Hematopoietic multipotent progenitor cell (in vitro differentiated cells): ENCODE measurements around the gene SECISBP2L. TPM values are rescaled to one million over a fixed set of nuclear protein-coding genes. Genes with fewer than 3 reads are reported as not detected.

ENCODE experiments used
- DNase-seq, 3 donors: peaks; one replicate each; pipeline ENCODE4 v3.0.0-alpha.2; 2011 to 2015; ENCODE audit warnings: low read depth in 2 of 3, low spot score in 2 of 3
- total RNA-seq: library from RNA; depleted of rRNA; stranded (reverse); fragments of >200 nt; gene quantifications from one replicate; pipeline ENCODE4 v1.2.3, GENCODE V29; 2012

SECISBP2L gene
- total RNA-seq, 1 donor, result 22.4 TPM

- no peak for DNase-seq
Measured at GRCh38 chr15:49060710-49061495, 14.7 kb upstream of the SECISBP2L start.

- DNase-seq, result no peak
Measured at GRCh38 chr15:49059491-49059890, 13.2 kb upstream of the SECISBP2L start.

- no peak for DNase-seq
Measured at GRCh38 chr15:49058559-49058958, 12.3 kb upstream of the SECISBP2L start.

GRCh38 chr15:49055630-49056029 is 9.4 kb upstream of the SECISBP2L start:
- DNase-seq, result no peak

GRCh38 chr15:49052662-49053061 is 6.4 kb upstream of the SECISBP2L start:
- no peak for DNase-seq

- no peak for DNase-seq
Measured at GRCh38 chr15:49047456-49047855, 1.2 kb upstream of the SECISBP2L start.

- DNase-seq, result peak in 1 of 3 donors; percentile 26
Measured at GRCh38 chr15:49045751-49046219, 461 bp downstream of the SECISBP2L start.

GRCh38 chr15:49044766-49045606 is 1.3 kb downstream of the SECISBP2L start:
- DNase-seq, result no peak

- DNase-seq, result no peak
Measured at GRCh38 chr15:49044002-49044401, 2.2 kb downstream of the SECISBP2L start.

- no peak for DNase-seq
Measured at GRCh38 chr15:49042165-49042564, 4.1 kb downstream of the SECISBP2L start.

GRCh38 chr15:49041426-49041825 is 4.8 kb downstream of the SECISBP2L start:
- DNase-seq, result no peak

- no peak for DNase-seq
Measured at GRCh38 chr15:49040151-49040550, 6.1 kb downstream of the SECISBP2L start.

GRCh38 chr15:49038382-49038781 is 7.9 kb downstream of the SECISBP2L start:
- DNase-seq, result no peak

GRCh38 chr15:49037546-49037940 is 8.7 kb downstream of the SECISBP2L start:
- DNase-seq, result no peak

- peak in 1 of 3 donors; percentile 9 for DNase-seq
Measured at GRCh38 chr15:49036650-49037545, 9.3 kb downstream of the SECISBP2L start.

GRCh38 chr15:49035825-49036224 is 10.4 kb downstream of the SECISBP2L start:
- DNase-seq, result no peak

- no peak for DNase-seq
Measured at GRCh38 chr15:49032601-49033145, 13.6 kb downstream of the SECISBP2L start.

GRCh38 chr15:49031804-49032203 is 14.4 kb downstream of the SECISBP2L start:
- DNase-seq, result no peak

- no peak for DNase-seq
Measured at GRCh38 chr15:49026700-49027099, 19.5 kb downstream of the SECISBP2L start.

- DNase-seq, result no peak
Measured at GRCh38 chr15:49024840-49025239, 21.4 kb downstream of the SECISBP2L start.
